ENCODE results near the gene GLRA3.
"Not testable (repeated sequence)": the region's sequence is repeated elsewhere in the genome, so short reads cannot be mapped to it uniquely, and the experiment has no call there.

GLRA3 gene

GRCh38 chr4:174808836-174809235 lies 20.2 kb downstream of the GLRA3 start:
- no peak for DNase-seq

- no peak for DNase-seq
Observed at GRCh38 chr4:174808119-174808518, 20.9 kb downstream of the GLRA3 start.

- DNase-seq: no peak
Observed at GRCh38 chr4:174805746-174806145, 23.3 kb downstream of the GLRA3 start.

- no peak for DNase-seq
Observed at GRCh38 chr4:174794543-174795094, 34.4 kb downstream of the GLRA3 start.

GRCh38 chr4:174789657-174790056 lies 39.4 kb downstream of the GLRA3 start:
- DNase-seq: no peak

- not testable (repeated sequence) for DNase-seq
Observed at GRCh38 chr4:174778274-174778986, 50.6 kb downstream of the GLRA3 start.

- DNase-seq: no peak
Observed at GRCh38 chr4:174775366-174775765, 53.7 kb downstream of the GLRA3 start.

GRCh38 chr4:174764105-174764729 lies 64.8 kb downstream of the GLRA3 start:
- no peak for DNase-seq

GRCh38 chr4:174763454-174764104 lies 65.5 kb downstream of the GLRA3 start:
- no peak for DNase-seq

- no peak for DNase-seq
Observed at GRCh38 chr4:174761451-174761850, 67.6 kb downstream of the GLRA3 start.

GRCh38 chr4:174757736-174758135 lies 71.3 kb downstream of the GLRA3 start:
- no peak for DNase-seq

GRCh38 chr4:174753021-174753420 lies 76.0 kb downstream of the GLRA3 start:
- no peak for DNase-seq

GRCh38 chr4:174752026-174752425 lies 77.0 kb downstream of the GLRA3 start:
- DNase-seq: no peak

- DNase-seq: no peak
Observed at GRCh38 chr4:174749091-174749490, 80.0 kb downstream of the GLRA3 start.

- DNase-seq: no peak
Observed at GRCh38 chr4:174746710-174747109, 82.3 kb downstream of the GLRA3 start.

- no peak for DNase-seq
Observed at GRCh38 chr4:174742561-174742960, 86.5 kb downstream of the GLRA3 start.

GRCh38 chr4:174739576-174739975 lies 89.5 kb downstream of the GLRA3 start:
- no peak for DNase-seq

- no peak for DNase-seq
Observed at GRCh38 chr4:174734181-174734580, 94.9 kb downstream of the GLRA3 start.

GRCh38 chr4:174717828-174718227 lies 111.2 kb downstream of the GLRA3 start:
- DNase-seq: no peak

GRCh38 chr4:174716986-174717770 lies 111.9 kb downstream of the GLRA3 start:
- no peak for DNase-seq

GRCh38 chr4:174714393-174715211 lies 114.4 kb downstream of the GLRA3 start:
- no peak for DNase-seq

GRCh38 chr4:174713821-174714220 lies 115.2 kb downstream of the GLRA3 start:
- no peak for DNase-seq

Measured in NCI-H2107 (cell line).